GM15510 (cell line): Measurements from ENCODE around the gene MRPL21.

ENCODE experiments used
- POLR2A ChIP-seq: IDR thresholded peaks from 3 replicates; pipeline ENCODE4 v1.6.1; 2011; ENCODE audit warnings: borderline replicate concordance; ENCODE audit not compliant: insufficient read length; ENCODE audit errors: extremely low read depth

Gene MRPL21

DNA sequence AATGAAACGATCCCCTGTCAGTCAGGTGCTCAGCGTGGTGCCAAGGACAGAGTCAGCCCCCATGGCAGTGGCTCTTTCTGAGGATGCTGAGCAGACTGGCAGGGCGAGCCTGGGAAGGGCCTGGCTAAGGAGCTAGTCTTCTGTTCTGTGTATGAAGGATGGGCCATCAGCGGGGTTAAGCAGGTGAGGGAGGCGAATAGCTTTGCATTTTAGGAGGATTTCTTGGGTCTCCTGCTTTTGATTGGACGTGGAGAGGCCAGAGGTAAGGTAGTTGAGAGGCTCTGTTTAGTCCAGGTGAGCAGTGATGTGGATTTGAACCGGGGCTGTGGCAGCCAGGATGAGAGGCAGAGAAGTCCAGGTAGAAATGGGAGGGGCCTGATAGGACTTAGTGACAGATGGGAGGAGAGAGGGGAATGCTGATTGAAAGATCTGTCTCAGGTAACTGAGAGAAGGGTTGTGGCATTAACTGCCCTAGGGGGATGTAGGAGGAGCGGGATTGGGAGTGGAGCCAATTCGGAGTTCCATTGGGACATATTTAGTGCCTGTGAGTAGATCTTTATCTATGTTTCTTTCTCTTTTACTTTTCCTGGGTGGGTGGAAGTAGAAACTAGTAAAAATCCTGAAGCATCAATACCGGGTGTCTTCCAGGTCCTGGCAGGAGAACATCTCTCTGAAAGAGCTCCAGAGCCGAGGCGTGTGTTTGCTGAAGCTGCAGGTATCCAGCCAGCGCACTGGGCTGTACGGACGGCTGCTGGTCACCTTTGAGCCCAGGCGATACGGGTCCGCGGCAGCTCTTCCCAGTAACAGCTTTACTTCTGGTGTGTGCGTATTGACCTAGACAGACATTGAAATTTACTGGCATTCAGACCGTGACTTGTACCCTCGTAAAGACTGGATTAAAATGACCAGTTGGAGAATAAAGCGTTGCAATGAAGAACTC is 2.1 kb upstream of the MRPL21 start:
- no peak for TF ChIP-seq POLR2A

DNA sequence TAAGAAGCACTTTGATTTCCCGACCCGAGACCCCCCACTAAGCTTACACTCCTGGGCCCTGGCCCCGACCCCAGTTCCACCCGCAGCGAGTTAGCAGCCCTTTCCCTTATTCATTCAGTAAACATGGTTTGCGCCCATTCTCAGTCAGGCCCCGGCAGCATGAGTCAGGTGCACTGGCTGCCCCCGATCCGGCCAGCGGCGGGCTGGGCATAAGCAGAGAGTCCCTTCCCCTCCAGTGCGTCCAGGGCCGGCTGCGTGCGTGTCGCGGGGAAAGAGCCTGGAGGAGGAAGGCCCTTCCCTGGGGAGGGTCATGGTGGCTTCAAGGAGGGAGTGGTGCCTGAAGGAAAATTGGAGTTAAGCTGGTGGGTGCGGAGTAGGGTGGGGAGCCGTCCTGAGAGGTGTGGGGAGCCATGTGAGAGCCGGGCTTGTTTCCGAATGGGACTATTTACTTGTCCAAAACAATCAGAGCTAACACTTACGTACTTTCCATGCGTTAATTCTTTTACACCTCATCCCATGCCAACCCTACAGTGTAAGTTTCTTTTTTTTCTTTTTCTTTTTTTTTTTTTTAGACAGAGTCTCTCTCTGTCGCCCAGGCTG is 716 bp upstream of the MRPL21 start:
- TF ChIP-seq POLR2A: no peak

DNA sequence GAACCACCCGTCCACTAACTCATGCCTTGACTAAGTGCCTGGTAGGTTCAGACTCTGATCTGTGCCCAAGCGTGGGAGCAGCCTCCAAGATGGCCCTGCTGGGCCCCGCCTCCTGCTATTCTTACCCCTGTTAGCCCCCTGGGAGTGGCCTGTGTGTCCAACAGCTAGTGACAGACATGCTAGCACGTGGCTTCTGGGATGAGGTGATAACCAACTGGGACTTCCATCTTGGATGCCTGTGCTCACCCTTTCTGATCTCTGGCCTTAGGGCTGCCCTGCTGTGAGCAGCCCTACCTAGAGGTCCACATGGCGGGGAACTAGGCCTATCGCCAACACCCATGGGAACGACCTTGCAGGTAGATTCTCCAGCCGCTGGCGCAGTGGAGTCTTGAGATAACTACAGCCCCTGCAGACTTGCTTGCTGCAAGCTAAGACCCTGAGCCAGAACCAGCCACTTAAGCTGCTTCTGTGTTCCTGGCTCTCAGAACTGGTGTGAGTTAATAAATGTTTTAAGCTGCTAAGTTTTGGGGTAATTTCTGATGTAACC is 2.7 kb downstream of the MRPL21 start:
- TF ChIP-seq POLR2A: no peak

DNA sequence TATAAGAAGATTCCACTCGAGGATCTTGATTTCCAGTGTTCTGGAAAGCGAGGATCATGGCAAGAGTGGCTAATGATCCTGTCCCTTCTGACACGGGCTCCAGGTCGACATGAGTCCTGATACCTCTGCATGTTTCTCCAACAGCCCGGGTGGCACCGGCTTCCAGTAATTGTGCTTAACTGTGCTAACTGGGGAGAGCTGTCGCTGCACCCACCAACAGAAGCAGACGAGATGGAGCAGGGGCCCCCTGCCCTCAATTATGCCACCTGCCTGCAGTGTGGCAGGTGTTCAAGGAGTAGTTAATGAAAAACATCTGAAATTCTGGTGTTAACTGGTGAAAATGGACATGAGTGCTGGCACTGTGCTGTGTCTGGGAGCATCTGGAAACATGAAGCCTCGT is 6.2 kb downstream of the MRPL21 start:
- no peak for TF ChIP-seq POLR2A

GRCh38 chr11:68896171-68896959 is 7.3 kb downstream of the MRPL21 start:
- no peak for TF ChIP-seq POLR2A

- TF ChIP-seq POLR2A: no peak
Observed at GRCh38 chr11:68893282-68893681, 10.3 kb downstream of the MRPL21 start.

- TF ChIP-seq POLR2A: no peak
Observed at GRCh38 chr11:68892576-68892975, 11.1 kb downstream of the MRPL21 start.

DNA sequence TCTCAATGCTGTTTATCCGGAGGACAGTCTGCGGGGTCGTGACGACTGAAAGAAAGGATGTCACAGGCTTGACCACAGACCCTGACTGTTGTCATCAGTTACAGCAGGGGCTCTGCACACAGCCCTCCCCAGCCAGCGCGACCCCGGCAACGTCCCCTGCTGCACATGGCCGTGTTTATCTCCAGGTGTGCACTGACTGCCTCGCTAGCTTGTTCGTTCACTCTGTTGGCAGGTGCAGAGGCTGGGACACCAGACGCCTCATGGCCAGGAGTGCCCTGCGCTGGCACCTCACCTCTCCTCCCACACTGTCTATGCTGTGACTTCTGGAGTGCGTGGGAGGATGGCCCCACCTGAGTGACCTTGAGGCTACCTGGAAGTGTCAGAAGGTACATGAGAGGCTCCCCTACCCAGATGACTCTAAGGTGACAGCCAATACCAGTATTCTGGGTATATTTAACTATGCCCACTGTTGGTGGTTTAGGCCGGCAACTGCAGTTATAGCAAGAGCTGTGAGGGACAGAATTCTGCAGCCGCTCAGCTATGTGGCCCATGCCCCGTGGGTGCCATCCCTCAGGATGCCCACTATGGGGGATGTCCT is 12.2 kb downstream of the MRPL21 start:
- no peak for TF ChIP-seq POLR2A

DNA sequence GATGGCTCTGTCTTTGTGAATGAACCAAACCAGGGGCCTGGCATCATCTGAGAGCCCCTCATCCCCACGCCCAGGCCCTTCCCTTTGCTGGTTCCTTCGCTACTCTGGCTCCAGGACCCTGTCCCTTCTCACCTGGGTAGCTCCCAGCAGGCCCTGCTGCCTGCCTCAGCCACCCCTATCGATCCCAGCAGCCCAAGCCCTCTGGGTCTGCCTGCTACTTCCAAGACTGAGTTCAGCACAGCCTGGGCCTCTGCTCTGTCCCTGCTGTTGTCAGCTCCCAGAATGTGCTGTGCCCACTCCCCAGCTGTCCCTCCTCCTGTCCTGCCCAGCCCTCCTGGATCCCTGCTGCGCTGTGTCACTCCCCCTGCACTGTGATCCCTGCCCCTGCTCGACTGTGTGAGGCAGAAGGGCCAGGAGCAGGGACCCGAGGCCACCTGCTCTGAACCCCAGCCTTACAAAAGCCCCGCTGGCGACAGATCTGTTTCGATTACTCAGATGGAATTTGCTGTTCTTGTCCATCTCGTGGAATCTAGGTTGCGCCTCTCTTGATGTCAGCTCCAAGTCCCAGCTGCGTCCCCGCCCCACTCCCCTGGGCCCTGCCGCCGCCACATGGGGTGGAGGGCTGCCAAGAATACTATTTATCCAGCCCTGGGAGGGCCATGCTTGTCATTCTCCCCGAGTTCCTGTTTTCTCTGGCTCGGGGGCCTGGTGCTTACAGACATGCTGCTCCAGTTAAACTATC is 13.0 kb downstream of the MRPL21 start:
- TF ChIP-seq POLR2A: no peak

DNA sequence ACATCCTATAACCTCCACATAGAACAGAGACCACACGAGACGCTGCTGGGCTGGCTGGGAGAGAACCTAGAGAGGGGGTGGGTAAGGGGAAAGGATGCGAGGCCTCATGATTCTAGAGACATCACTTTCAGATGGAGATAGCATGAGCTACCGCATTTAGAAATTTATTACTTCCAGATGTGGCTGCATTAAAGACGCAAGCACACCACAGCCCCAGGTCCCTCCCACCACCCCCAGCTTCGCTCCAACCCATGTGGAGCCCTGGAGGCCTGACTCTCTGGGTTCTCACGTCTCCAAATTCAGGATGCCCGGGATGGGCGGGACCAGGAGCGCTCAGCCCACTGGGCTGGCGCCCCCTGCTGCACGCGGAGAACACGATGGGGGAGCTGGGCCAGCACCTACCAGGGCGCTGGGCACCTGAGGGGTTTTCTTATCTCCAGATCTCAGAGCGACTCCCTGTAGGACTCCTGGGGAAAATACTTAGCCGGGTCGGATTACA is 13.6 kb downstream of the MRPL21 start:
- no peak for TF ChIP-seq POLR2A

DNA sequence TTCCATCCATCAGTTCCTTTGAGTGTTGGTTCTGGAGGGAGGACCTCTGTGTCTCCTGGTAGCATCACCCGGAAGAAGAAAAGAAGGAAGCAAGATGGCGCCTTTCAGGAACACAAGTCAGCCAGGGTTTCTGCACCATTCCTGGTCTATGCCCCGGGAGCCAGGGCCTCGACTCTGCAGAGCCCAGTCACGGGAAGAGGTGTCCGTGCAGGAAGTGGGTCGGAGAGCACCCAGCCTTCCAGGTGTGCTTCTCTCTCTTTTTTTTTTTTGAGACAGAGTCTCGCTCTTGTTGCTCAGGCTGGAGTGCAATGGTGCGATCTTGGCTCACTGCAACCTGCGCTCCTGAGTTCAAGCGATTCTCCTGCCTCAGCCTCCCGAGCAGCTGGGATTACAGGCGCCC is 21.2 kb downstream of the MRPL21 start:
- TF ChIP-seq POLR2A: no peak

DNA sequence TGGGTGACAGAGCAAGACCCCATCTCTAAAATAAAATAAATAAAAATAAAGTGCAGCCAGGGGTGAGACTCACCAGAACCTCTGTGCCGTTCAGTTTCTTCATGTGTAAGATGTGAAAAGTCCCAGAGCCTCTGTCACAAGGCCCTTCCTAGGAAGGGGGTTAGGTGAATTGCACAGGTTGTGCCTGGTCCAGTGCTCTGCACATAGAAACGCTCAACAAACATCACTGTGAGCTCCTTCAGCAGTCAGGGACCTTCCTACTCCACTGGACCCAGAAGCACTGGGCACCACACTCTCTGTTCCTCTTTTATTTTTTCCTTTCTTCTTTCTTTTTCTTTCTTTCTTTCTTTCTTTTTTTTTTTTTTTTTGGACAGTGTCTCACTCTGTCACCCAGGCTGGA is 22.3 kb downstream of the MRPL21 start:
- TF ChIP-seq POLR2A: no peak

DNA sequence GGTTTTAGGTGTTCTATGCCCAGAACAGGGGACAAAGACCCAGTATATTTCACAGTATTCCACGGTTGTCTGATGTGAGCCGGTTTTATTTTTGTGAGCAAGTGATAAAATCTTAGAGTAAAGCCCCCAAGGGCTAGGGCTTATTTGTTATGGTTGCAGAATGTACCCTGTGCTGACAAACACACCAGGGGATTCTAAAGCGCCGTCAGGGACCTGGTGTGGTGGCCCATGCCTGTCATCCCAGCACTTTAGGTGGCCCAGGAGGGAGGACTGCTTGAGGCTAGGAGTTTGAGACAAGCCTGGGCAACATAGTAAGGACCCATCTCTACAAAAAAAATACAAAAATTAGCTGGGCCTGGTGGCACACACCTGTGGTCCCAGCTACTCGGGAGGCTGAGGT is 22.8 kb downstream of the MRPL21 start:
- TF ChIP-seq POLR2A: no peak

GRCh38 chr11:68878022-68878421 is 25.6 kb downstream of the MRPL21 start:
- TF ChIP-seq POLR2A: no peak
